Sigmoid colon (tissue), 7 donors: ENCODE data around the gene DNAH3. TPM values are rescaled to one million over a fixed set of nuclear protein-coding genes. Genes with fewer than 3 reads are reported as not detected.

Experiments
- DNase-seq: peaks from one replicate; pipeline ENCODE4 v3.0.0-alpha.2; 2019
- H3K27ac ChIP-seq, 4 donors: fragments of 200-600 bp; sonication (generic); one replicate each; pipeline ENCODE4 v1.5.1; 2016 to 2019; ENCODE audit warnings: mild to moderate bottlenecking in 1 of 4
- H3K27me3 ChIP-seq, 3 donors: fragments of 200-600 bp; sonication (generic); one replicate each; pipeline ENCODE4 v1.5.1; 2019; ENCODE audit warnings: mild to moderate bottlenecking in 1 of 3
- H3K36me3 ChIP-seq, 4 donors: fragments of 200-600 bp; sonication (generic); one replicate each; pipeline ENCODE4 v1.5.1; 2016 to 2019
- H3K4me1 ChIP-seq, 4 donors: fragments of 200-600 bp; sonication (generic); one replicate each; pipeline ENCODE4 v1.5.1; 2017 to 2019
- H3K4me3 ChIP-seq, 4 donors: fragments of 200-600 bp; sonication (generic); one replicate each; pipeline ENCODE4 v1.5.1; 2017 to 2019; ENCODE audit warnings: mild to moderate bottlenecking in 2 of 4, moderate library complexity in 1 of 4
- H3K9me3 ChIP-seq, 4 donors: fragments of 200-600 bp in 3 of 4; sonication (generic) in 3 of 4; one replicate each; pipeline versions ENCODE4 v1.5.1 to v1.6.1; 2013 to 2019
- EP300 ChIP-seq, 4 donors: sonication (generic); formaldehyde crosslinking; IDR thresholded peaks; one replicate each; pipeline ENCODE4 v1.6.1; 2017; ENCODE audit warnings: antibody characterized with exemption in 4 of 4
- POLR2A ChIP-seq, 2 donors: fragments of 450-650 bp; IDR thresholded peaks; one replicate each; pipeline ENCODE4 v1.6.1; 2016; ENCODE audit warnings: antibody characterized with exemption in 2 of 2, mild to moderate bottlenecking in 2 of 2, moderate library complexity in 2 of 2
- POLR2AphosphoS5 ChIP-seq, 4 donors: sonication (generic); formaldehyde crosslinking; IDR thresholded peaks; one replicate each; pipeline ENCODE4 v1.6.1; 2017; ENCODE audit warnings: antibody characterized with exemption in 4 of 4
- WGBS, 2 donors: extraction: QIAGEN DNeasy Blood & Tissue Kit; methylation state at CpG; one replicate each; pipeline ENCODE4 v1.1.7; 2013; 5-methylcytosine and 5-hydroxymethylcytosine counted together
- intact Hi-C: fragments of 100-400 bp; cut with DNase I; formaldehyde crosslinking; loops from one replicate; pipeline ENCODE4 v1.15.1; 2023
- polyA plus RNA-seq, 3 donors: library from polyadenylated mRNA; stranded (reverse); fragments of 200-250 nt; gene quantifications; one replicate each; pipeline ENCODE4 v1.2.3, GENCODE V29; 2013
- total RNA-seq, 4 donors: library from RNA; depleted of rRNA; stranded (reverse); fragments of >200 nt; gene quantifications; one replicate each; pipeline ENCODE4 v1.1.0, GENCODE V29; 2016
- TF ChIP-seq, protein P1 (sequence below), 4 experiments: fragments of 450-650 bp in 3 of 4; fragments of 200-600 bp in 1 of 4; IDR thresholded peaks; one replicate each; pipeline ENCODE4 v1.5.1; 2016 to 2019; ENCODE audit warnings: antibody characterized with exemption in 4 of 4, mild to moderate bottlenecking in 3 of 4, moderate library complexity in 2 of 4
- donor health status: healthy with polysubstance abuse.
- donor health status: Bipolar disorder and iron deficiency.
- donor health status: healthy.

The DNAH3 gene
- total and polyA plus RNA-seq, 7 donors: 0.26 to 0.92 (median 0.60) TPM; not detected in 4

DNA sequence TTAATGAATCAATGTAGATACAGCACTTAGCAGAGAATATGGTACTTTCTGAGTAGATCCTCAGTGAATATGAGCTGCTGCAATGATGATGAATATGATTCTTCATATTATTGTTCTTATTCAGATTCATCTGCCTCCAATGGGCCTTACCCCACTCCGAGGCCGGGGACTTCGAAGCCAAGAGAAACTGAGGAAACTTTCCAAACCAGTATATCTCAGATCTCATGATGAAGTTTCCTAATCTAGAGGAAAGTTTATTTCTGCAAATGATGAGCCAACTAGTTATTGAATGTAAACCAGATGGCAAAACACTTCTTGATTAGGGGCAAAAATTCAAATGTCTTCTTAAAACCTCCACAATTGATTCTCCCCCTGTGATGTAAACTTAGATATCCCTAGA lies 226.8 kb downstream of the DNAH3 start:
- peaks cover 0 to under 1% (median under 1%) of the 10 kb centered on the region in 4 donors for H3K4me1 ChIP-seq
- WGBS, 2 donors: 94 to 97% methylated on average over 3 of the region's 3 CpGs
- H3K27ac ChIP-seq: no peak overlapping the region
- DNase-seq: no peak
- no peak for TF ChIP-seq POLR2A (IDR thresholded peaks at IDR 0.05)
- intact Hi-C loops: no loop called here
- no peaks in the 10 kb centered on the region for H3K9me3 ChIP-seq
- no peaks in the 10 kb centered on the region for H3K27me3 ChIP-seq
- no peak overlapping the region for H3K4me3 ChIP-seq
- peaks cover 0 to 29% (median 1%) of the 10 kb centered on the region in 4 donors for H3K36me3 ChIP-seq

DNA sequence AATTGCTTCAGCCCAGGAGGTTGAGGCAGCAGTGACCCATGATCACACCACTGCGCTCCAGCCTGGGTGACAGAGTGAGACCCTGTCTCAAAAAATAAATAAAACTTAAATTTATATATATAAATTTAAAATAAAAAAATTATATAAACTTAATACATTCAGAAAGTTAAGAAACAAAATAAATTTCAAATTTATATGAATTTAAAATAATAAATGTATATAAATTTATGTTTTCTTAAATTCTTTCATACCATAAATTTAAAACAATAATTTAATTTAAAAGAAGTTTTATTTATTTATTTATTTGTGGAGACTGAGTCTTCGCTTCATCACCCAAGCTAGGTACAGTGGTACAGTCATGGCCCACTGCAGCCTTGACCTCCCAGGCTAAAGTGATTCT lies 229.8 kb downstream of the DNAH3 start:
- intact Hi-C loops: no loop called here
- Histone ChIP-seq H3K27ac (no peak overlapping the region), H3K4me1 (peaks cover 0 to 7% (median 0%) of the 10 kb centered on the region in 4 donors), H3K4me3 (no peak overlapping the region), H3K9me3 (no peaks in the 10 kb centered on the region), H3K27me3 (no peaks in the 10 kb centered on the region), H3K36me3 (peaks cover 0 to 29% (median 1%) of the 10 kb centered on the region in 4 donors)
- TF ChIP-seq EP300 (IDR thresholded peaks at IDR 0.05) (no peak), POLR2AphosphoS5 (IDR thresholded peaks at IDR 0.05) (no peak), POLR2A (IDR thresholded peaks at IDR 0.05) (no peak)
- TF ChIP-seq, protein P1, sequence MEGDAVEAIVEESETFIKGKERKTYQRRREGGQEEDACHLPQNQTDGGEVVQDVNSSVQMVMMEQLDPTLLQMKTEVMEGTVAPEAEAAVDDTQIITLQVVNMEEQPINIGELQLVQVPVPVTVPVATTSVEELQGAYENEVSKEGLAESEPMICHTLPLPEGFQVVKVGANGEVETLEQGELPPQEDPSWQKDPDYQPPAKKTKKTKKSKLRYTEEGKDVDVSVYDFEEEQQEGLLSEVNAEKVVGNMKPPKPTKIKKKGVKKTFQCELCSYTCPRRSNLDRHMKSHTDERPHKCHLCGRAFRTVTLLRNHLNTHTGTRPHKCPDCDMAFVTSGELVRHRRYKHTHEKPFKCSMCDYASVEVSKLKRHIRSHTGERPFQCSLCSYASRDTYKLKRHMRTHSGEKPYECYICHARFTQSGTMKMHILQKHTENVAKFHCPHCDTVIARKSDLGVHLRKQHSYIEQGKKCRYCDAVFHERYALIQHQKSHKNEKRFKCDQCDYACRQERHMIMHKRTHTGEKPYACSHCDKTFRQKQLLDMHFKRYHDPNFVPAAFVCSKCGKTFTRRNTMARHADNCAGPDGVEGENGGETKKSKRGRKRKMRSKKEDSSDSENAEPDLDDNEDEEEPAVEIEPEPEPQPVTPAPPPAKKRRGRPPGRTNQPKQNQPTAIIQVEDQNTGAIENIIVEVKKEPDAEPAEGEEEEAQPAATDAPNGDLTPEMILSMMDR (IDR thresholded peaks at IDR 0.05): no peak
- DNase-seq: no peak
- WGBS, 2 donors: 97 to 99% methylated on average over 2 of the region's 2 CpGs

DNA sequence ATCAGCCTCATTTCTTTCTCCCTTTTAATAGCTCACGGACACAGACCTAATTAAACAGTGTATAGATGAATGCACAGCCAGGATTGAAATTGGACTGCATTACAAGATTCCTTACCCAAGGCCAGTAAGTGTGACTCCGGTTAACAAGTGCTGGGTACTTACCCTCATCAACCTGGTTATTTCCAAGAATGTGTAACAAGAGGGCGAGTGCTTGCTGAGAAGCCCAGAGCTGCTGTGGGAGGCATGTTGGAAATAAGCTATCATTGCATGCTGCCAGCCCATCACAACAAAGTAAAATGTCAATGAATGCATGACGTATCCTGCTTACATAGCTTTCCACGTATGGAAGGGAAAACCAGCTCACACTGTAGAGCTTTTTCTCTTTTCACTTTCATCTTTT lies 230.6 kb downstream of the DNAH3 start:
- DNase-seq: no peak
- WGBS, 2 donors: 95% methylated on average over 5 of the region's 5 CpGs
- Histone ChIP-seq H3K4me1 (peaks cover 0 to 7% (median 0%) of the 10 kb centered on the region in 4 donors), H3K9me3 (no peaks in the 10 kb centered on the region), H3K27ac (no peak overlapping the region), H3K4me3 (no peak overlapping the region), H3K27me3 (no peaks in the 10 kb centered on the region), H3K36me3 (peaks cover 0 to 23% (median 1%) of the 10 kb centered on the region in 4 donors)
- intact Hi-C loops: no loop called here
- no peak for TF ChIP-seq EP300 (IDR thresholded peaks at IDR 0.05)
- no peak for TF ChIP-seq POLR2A (IDR thresholded peaks at IDR 0.05)
- no peak for TF ChIP-seq POLR2AphosphoS5 (IDR thresholded peaks at IDR 0.05)
- TF ChIP-seq, protein P1 (IDR thresholded peaks at IDR 0.05): no peak

DNA sequence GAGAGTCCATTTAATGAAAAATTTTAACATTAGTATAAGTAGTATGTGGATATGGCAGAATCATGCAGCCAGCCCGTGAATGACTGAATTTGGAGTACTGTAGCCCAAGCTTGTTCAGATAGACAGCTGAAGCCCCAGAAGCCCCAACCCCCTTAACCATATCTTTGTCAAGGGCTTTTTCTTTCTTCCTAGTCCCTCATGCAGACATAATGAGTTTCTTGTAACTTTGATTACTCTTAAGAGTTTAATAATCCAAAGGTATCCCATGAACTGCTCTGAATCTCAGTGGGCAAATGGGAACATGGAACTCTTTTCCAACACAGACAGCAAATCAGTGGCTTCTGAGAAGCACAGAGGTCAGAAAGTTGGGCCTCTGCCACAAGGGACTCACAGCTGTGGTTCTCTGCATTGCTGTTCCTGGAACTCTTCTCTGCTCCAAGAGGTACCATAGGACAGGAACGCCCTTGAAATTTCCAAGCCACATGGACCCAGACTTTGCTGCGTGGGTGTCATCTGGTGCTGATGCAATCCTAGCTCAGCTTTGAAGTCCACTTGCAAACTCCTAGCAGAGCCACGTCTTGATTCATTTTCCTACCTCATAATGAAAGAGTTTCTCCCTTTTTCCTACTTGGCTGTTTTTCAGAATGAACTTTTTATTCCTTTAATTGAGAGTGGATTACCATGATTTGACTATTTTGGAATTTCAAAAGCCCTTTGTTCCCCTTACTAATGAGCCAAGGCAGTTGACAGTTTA lies 232.0 kb downstream of the DNAH3 start:
- Histone ChIP-seq H3K9me3 (no peaks in the 10 kb centered on the region), H3K36me3 (peaks cover 0 to 9% (median 1%) of the 10 kb centered on the region in 4 donors), H3K27ac (no peak overlapping the region), H3K4me1 (peaks cover 0 to 8% (median 4%) of the 10 kb centered on the region in 4 donors), H3K27me3 (no peaks in the 10 kb centered on the region), H3K4me3 (no peak overlapping the region)
- peak; percentile 77 for DNase-seq
- intact Hi-C loops: loop anchor here (10.0 kb wide), 1 partner anchor 166 kb away; no protein-coding TSS in a partner anchor
- whole genome bisulfite sequencing, 2 donors: 74 to 77% methylated on average over 4 of the region's 4 CpGs
- TF ChIP-seq, protein P1 (IDR thresholded peaks at IDR 0.05): no peak
- TF ChIP-seq POLR2A (IDR thresholded peaks at IDR 0.05): no peak
- no peak for TF ChIP-seq EP300 (IDR thresholded peaks at IDR 0.05)
- TF ChIP-seq POLR2AphosphoS5 (IDR thresholded peaks at IDR 0.05): peak in 1 of 4 donors; percentile 11

DNA sequence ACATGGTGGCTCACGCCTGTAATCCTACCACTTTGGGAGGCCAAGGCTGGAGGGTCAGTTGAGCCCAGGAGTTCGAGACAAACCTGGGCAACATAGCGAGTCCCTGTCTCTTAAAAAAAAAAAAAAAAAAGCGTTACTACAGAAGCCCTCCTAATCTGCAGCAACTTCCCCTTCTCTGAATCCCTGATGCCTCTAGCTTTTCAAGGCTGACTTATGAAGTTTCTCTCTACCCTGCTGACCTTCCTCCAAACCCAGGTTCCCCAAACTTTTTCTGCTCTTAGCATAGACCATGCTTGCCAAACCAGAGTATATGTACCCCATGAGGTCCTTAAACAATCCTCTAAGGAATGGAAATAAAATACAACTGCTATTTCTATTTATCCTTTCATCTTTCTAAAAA lies 233.7 kb downstream of the DNAH3 start:
- no peaks in the 10 kb centered on the region for H3K27me3 ChIP-seq
- WGBS, 2 donors: 74 to 96% methylated on average over 4 of the region's 4 CpGs
- no peaks in the 10 kb centered on the region for H3K9me3 ChIP-seq
- no peak for DNase-seq
- intact Hi-C loops: loop anchor here (10.0 kb wide), 1 partner anchor 168 kb away; no protein-coding TSS in a partner anchor
- no peaks in the 10 kb centered on the region for H3K36me3 ChIP-seq
- no peak overlapping the region for H3K27ac ChIP-seq
- TF ChIP-seq EP300 (IDR thresholded peaks at IDR 0.05): no peak
- TF ChIP-seq, protein P1 (IDR thresholded peaks at IDR 0.05): no peak
- no peak for TF ChIP-seq POLR2A (IDR thresholded peaks at IDR 0.05)
- TF ChIP-seq POLR2AphosphoS5 (IDR thresholded peaks at IDR 0.05): no peak
- no peak overlapping the region for H3K4me3 ChIP-seq
- peaks cover 0 to 16% (median 11%) of the 10 kb centered on the region in 4 donors for H3K4me1 ChIP-seq
